Measurements from ENCODE around the gene FBXL4. TPM values are rescaled to one million over a fixed set of nuclear protein-coding genes. Genes with fewer than 3 reads are reported as not detected.

Gene FBXL4
- total and polyA plus RNA-seq, 10 of the 15 experiments (the other 5 are each of a cell fraction or from before 2014, with no cell fraction given): 2.9 to 16.9 (median 7.2) TPM

DNA sequence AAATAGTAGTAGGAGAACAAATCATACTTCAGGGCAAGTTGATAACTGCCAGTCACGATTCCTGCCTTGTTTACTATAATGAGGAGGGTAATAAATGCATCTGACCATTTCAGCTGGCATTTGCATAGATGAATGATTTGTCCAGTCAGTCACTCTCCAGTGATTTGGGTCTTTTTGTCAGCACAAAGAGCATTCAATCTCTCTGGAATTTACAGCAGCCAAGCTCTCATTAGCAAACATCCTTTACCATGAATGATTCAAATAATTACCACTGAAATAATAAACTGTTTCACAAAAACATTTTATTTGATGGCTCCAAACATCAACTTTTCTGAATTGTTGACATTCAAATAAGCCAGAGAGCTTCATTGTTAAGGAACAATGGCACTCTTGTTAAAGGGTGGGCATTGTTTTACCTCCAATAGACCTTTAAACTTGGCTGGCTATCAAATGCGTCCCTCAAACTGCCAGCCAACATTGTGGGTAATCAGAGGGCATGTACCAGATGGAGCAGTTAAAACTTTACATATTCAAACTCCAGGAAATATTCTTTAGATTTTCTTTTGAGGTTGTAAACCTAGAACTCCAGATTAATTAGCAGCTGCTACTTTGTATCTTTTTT, 30.0 kb upstream of the FBXL4 start (continued):
- TF ChIP-seq, protein P1, sequence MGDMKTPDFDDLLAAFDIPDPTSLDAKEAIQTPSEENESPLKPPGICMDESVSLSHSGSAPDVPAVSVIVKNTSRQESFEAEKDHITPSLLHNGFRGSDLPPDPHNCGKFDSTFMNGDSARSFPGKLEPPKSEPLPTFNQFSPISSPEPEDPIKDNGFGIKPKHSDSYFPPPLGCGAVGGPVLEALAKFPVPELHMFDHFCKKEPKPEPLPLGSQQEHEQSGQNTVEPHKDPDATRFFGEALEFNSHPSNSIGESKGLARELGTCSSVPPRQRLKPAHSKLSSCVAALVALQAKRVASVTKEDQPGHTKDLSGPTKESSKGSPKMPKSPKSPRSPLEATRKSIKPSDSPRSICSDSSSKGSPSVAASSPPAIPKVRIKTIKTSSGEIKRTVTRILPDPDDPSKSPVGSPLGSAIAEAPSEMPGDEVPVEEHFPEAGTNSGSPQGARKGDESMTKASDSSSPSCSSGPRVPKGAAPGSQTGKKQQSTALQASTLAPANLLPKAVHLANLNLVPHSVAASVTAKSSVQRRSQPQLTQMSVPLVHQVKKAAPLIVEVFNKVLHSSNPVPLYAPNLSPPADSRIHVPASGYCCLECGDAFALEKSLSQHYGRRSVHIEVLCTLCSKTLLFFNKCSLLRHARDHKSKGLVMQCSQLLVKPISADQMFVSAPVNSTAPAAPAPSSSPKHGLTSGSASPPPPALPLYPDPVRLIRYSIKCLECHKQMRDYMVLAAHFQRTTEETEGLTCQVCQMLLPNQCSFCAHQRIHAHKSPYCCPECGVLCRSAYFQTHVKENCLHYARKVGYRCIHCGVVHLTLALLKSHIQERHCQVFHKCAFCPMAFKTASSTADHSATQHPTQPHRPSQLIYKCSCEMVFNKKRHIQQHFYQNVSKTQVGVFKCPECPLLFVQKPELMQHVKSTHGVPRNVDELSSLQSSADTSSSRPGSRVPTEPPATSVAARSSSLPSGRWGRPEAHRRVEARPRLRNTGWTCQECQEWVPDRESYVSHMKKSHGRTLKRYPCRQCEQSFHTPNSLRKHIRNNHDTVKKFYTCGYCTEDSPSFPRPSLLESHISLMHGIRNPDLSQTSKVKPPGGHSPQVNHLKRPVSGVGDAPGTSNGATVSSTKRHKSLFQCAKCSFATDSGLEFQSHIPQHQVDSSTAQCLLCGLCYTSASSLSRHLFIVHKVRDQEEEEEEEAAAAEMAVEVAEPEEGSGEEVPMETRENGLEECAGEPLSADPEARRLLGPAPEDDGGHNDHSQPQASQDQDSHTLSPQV (IDR thresholded peaks at IDR 0.05): no peak
- TF ChIP-seq MYB (IDR thresholded peaks at IDR 0.05; ENCODE audit: borderline replicate concordance, low read depth, low read length): no peak

DNA sequence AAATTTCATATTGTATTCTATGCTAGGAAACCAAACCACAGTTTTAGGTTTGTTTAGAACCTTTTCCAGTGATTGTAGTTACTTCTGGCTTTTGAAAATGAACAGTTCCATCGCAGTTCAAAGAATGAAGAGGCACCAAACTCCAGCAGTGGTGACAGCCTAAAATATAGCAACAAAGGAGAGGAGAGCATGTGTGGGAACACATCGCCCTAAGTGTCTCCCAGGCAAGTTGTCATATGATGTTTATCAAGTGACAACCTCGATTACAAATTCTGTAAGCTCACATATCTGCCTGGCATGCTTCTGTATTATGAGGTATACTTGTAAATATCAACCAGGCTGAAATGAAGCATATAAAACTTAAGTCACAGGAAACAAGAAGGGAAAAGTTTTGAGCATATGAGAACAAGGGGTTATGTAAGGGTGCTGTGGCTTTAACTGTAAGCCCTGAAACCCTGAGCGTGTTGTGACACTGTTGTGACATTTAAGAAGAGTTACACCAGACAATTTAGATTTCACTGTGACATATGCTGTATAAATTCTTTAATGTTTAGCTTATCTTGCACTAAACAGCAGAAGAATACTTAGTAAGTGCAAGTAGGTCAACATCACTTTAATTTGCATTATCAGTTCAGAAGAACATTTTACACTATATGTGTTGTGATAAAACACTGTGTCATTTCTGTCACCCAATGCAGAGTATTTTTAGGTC, 29.1 kb upstream of the FBXL4 start:
- H3K36me3 ChIP-seq (ENCODE audit: control insufficient read depth in 2 of 2, insufficient read depth in 2 of 2, low read length in 1 of 2): no peaks in the 10 kb centered on the region
- no peak overlapping the region for H3K4me2 ChIP-seq (ENCODE audit: control insufficient read depth, insufficient read depth)
- no peak overlapping the region for H3K27ac ChIP-seq (ENCODE audit: control insufficient read depth, insufficient read depth)
- SMC1A ChIA-PET (ENCODE audit: uncharacterized antibody, unreplicated experiment): interaction anchor here (0.8 kb wide), 1 partner anchor 24 kb away, joined by 4 read pairs; no protein-coding TSS in a partner anchor
- WGBS (ENCODE audit: insufficient coverage, insufficient replicate concordance, low lambda C conversion rate, missing lambda C conversion rate): 1% methylated on average over 4 of the region's 4 CpGs
- H3K4me1 ChIP-seq (ENCODE audit: control insufficient read depth, insufficient read depth, low read length): no peaks in the 10 kb centered on the region
- H2AFZ ChIP-seq (ENCODE audit: control insufficient read depth, low read depth, low read length): no peak overlapping the region
- H3K4me3 ChIP-seq: no peak overlapping the region
- no peaks in the 10 kb centered on the region for H3K79me2 ChIP-seq (ENCODE audit: control insufficient read depth, insufficient read depth, low read length)
- in situ Hi-C loops (cut with MboI): no loop called here
- no peak for FAIRE-seq
- CTCF ChIA-PET: no interaction called here
- ATAC-seq: no peak
- H4K20me1 ChIP-seq (ENCODE audit: control insufficient read depth, insufficient read depth): no peaks in the 10 kb centered on the region
- no TSS peak for BruUV-seq (replicated peaks)
- H3K27me3 ChIP-seq (replicated peaks in 1 of 2; ENCODE audit: control insufficient read depth in 2 of 2, insufficient read depth in 2 of 2, low read length in 1 of 2): no peaks in the 10 kb centered on the region
- no peak overlapping the region for H3K9ac ChIP-seq (ENCODE audit: control insufficient read depth, insufficient read depth, low read length)
- no peak for DNase-seq (ENCODE audit: low read depth, low spot score)
- POLR2A ChIA-PET: no interaction called here
- RAD21 ChIA-PET (ENCODE audit: unreplicated experiment): no interaction called here
- no peaks in the 10 kb centered on the region for H3K9me3 ChIP-seq (replicated peaks; ENCODE audit: control insufficient read depth, insufficient read depth, low read length)
- intact Hi-C loops (cut with micrococcal nuclease; ENCODE audit: unreplicated experiment): no loop called here
- TF ChIP-seq BCL3 (IDR thresholded peaks at IDR 0.05; ENCODE audit: borderline replicate concordance, insufficient read depth, low read depth, low read length, poor library complexity, severe bottlenecking): no peak
- no peak for TF ChIP-seq CTCF (IDR thresholded peaks at IDR 0.05 in 2 of 3, conservative IDR thresholded peaks at IDR 0.05 in 1 of 3; ENCODE audit: control insufficient read depth in 2 of 3, extremely low read depth in 1 of 3, insufficient read depth in 1 of 3, low read depth in 3 of 3, low read length in 3 of 3)
- no peak for TF ChIP-seq ZNF274 (IDR thresholded peaks at IDR 0.05; ENCODE audit: insufficient read depth, insufficient read length)
- TF ChIP-seq, protein P1 (IDR thresholded peaks at IDR 0.05): no peak
- no peak for TF ChIP-seq ATF7 (IDR thresholded peaks at IDR 0.05; ENCODE audit: low read depth)
- TF ChIP-seq TCF7 (IDR thresholded peaks at IDR 0.05; ENCODE audit: borderline replicate concordance): no peak
- no peak for TF ChIP-seq JUND (IDR thresholded peaks at IDR 0.05; ENCODE audit: low read depth, low read length)
